ENCODE measurements around the gene HNRNPU. TPM values are rescaled to one million over a fixed set of nuclear protein-coding genes. Genes with fewer than 3 reads are reported as not detected.

HNRNPU gene
- total and polyA plus RNA-seq, 2 of the 13 experiments (the other 11 are each of a cell fraction or from before 2014, with no cell fraction given): 101 to 508 TPM

DNA sequence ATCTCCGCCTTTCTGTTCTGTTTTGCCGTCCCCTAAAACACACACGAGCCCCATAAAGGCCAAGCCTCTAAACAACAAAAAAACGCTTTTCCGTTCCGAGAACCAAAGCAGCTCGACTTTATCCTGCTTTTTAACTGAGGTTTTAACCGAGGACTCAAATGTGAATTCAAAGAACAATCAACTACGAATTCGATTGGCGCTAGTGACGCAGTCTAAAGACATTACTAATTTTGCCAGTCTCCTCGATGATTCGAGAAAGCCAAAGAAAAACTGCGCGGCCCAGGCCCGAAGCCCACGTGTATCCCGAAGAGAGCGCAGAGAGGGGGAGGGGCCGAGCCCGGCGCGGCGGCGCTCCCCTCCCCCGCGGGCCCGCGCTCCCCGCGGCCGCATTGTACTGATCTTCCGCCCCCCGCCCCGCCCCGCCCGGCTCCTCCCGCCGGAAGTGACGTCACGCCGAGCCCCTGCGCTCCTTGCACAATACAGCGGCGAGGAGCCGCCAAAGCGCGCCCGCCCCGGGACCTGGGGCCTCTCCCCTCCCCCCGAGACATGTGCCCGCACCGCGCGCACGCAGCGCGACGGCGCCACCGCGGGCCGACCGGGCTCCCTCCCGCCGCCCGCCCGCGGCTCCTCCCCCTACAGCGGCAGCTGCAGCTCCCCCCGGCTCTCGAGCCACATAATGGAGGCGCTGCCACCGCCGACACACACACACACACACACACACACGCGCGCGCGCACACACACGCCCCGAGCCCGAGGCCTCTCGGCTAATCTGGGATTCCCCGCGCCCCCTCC lies 1.4 kb downstream of the HNRNPU start (continued):
- TF ChIP-seq, protein P1, sequence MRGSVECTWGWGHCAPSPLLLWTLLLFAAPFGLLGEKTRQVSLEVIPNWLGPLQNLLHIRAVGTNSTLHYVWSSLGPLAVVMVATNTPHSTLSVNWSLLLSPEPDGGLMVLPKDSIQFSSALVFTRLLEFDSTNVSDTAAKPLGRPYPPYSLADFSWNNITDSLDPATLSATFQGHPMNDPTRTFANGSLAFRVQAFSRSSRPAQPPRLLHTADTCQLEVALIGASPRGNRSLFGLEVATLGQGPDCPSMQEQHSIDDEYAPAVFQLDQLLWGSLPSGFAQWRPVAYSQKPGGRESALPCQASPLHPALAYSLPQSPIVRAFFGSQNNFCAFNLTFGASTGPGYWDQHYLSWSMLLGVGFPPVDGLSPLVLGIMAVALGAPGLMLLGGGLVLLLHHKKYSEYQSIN (CRISPR knock-in tag; IDR thresholded peaks at IDR 0.05; ENCODE audit: borderline replicate concordance): no peak
- TF ChIP-seq ZNF136 (CRISPR knock-in tag; IDR thresholded peaks at IDR 0.05; ENCODE audit: low read depth): no peak; the same call in 1 of the 2 replicates
- TF ChIP-seq RBM39 (IDR thresholded peaks at IDR 0.05; ENCODE audit: low read depth, low read length, poor library complexity, severe bottlenecking): no peak
- no peak for TF ChIP-seq MYNN (CRISPR knock-in tag; IDR thresholded peaks at IDR 0.05; ENCODE audit: low read depth)
- peak; percentile 18 for TF ChIP-seq POLR2G (IDR thresholded peaks at IDR 0.05; ENCODE audit: low read depth, low read length)
- TF ChIP-seq MXD3 (CRISPR knock-in tag; IDR thresholded peaks at IDR 0.05): peak; percentile 92
- peak; percentile 15 to 21; a peak in 2 of 4 replicates for TF ChIP-seq EP300 (IDR thresholded peaks at IDR 0.05; ENCODE audit: low read depth in 2 of 2, low read length in 2 of 2)
- TF ChIP-seq EP300 (CRISPR knock-in tag; IDR thresholded peaks at IDR 0.05; ENCODE audit: borderline replicate concordance): no peak
- TF ChIP-seq KMT2A (CRISPR knock-in tag; IDR thresholded peaks at IDR 0.05): peak; percentile 70; the same call in 1 of the 2 replicates
- TF ChIP-seq, protein P2, sequence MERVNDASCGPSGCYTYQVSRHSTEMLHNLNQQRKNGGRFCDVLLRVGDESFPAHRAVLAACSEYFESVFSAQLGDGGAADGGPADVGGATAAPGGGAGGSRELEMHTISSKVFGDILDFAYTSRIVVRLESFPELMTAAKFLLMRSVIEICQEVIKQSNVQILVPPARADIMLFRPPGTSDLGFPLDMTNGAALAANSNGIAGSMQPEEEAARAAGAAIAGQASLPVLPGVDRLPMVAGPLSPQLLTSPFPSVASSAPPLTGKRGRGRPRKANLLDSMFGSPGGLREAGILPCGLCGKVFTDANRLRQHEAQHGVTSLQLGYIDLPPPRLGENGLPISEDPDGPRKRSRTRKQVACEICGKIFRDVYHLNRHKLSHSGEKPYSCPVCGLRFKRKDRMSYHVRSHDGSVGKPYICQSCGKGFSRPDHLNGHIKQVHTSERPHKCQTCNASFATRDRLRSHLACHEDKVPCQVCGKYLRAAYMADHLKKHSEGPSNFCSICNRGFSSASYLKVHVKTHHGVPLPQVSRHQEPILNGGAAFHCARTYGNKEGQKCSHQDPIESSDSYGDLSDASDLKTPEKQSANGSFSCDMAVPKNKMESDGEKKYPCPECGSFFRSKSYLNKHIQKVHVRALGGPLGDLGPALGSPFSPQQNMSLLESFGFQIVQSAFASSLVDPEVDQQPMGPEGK (CRISPR knock-in tag; IDR thresholded peaks at IDR 0.05): peak; percentile 73
- peak; percentile 95 for TF ChIP-seq ZNF281 (CRISPR knock-in tag; IDR thresholded peaks at IDR 0.05; ENCODE audit: borderline replicate concordance)
- no peak for TF ChIP-seq ZNF660 (CRISPR knock-in tag; IDR thresholded peaks at IDR 0.05; ENCODE audit: borderline replicate concordance, low read depth)
- peak; percentile 95 for TF ChIP-seq CEBPB (IDR thresholded peaks at IDR 0.05; ENCODE audit: borderline replicate concordance, low read depth, low read length)
- TF ChIP-seq ASH2L (IDR thresholded peaks at IDR 0.05; ENCODE audit: insufficient read length, low read depth, low read length): peak; percentile 15
- TF ChIP-seq, protein P3, sequence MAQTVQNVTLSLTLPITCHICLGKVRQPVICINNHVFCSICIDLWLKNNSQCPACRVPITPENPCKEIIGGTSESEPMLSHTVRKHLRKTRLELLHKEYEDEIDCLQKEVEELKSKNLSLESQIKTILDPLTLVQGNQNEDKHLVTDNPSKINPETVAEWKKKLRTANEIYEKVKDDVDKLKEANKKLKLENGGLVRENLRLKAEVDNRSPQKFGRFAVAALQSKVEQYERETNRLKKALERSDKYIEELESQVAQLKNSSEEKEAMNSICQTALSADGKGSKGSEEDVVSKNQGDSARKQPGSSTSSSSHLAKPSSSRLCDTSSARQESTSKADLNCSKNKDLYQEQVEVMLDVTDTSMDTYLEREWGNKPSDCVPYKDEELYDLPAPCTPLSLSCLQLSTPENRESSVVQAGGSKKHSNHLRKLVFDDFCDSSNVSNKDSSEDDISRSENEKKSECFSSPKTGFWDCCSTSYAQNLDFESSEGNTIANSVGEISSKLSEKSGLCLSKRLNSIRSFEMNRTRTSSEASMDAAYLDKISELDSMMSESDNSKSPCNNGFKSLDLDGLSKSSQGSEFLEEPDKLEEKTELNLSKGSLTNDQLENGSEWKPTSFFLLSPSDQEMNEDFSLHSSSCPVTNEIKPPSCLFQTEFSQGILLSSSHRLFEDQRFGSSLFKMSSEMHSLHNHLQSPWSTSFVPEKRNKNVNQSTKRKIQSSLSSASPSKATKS (CRISPR knock-in tag; IDR thresholded peaks at IDR 0.05): 0 out of 2 replicates have a peak, but pooled peaks have one; percentile 63
- TF ChIP-seq STAG1 (CRISPR knock-in tag; IDR thresholded peaks at IDR 0.05): no peak
- 0 out of 2 replicates have a peak, but pooled peaks have one; percentile 21 for TF ChIP-seq RFXAP (CRISPR knock-in tag; IDR thresholded peaks at IDR 0.05; ENCODE audit: borderline replicate concordance)
- no peak for TF ChIP-seq ZNF207 (IDR thresholded peaks at IDR 0.05; ENCODE audit: borderline replicate concordance)
- TF ChIP-seq SPEN (CRISPR knock-in tag; IDR thresholded peaks at IDR 0.05; ENCODE audit: low read depth): peak; percentile 73

Data from HepG2 (cell line).